WERI-Rb-1 (cell line): Measurements from ENCODE around the gene AGAP1.

Experiments
- DNase-seq: peaks from one replicate; pipeline ENCODE4 v3.0.0-alpha.2; 2020
- H3K27ac ChIP-seq: fragments of 250-450 bp; sonication (Bioruptor Pico); 2 replicates; pipeline ENCODE4 v1.5.1; 2020; ENCODE audit warnings: mild to moderate bottlenecking, moderate library complexity
- H3K27me3 ChIP-seq: fragments of 250-450 bp; sonication (Bioruptor Pico); 2 replicates; pipeline ENCODE4 v1.5.1; 2021; ENCODE audit warnings: mild to moderate bottlenecking, low read depth, moderate library complexity; ENCODE audit not compliant: insufficient read depth, severe bottlenecking
- H3K36me3 ChIP-seq: fragments of 250-450 bp; sonication (Bioruptor Pico); 2 replicates; pipeline ENCODE4 v1.5.1; 2020; ENCODE audit warnings: mild to moderate bottlenecking, moderate library complexity
- H3K4me3 ChIP-seq: 2 replicates; pipeline ENCODE4 v1.5.1; 2011; ENCODE audit warnings: low read depth, mild to moderate bottlenecking, control low read depth, low read length
- H3K9me3 ChIP-seq: fragments of 250-450 bp; sonication (Bioruptor Pico); 2 replicates; pipeline ENCODE4 v1.5.1; 2021; ENCODE audit warnings: mild to moderate bottlenecking, moderate library complexity; ENCODE audit not compliant: severe bottlenecking
- TF ChIP-seq, protein P1 (sequence below): IDR thresholded peaks from 2 replicates; pipeline ENCODE4 v1.5.1; 2011; ENCODE audit warnings: low read depth, mild to moderate bottlenecking, control low read depth, inconsistent platforms, low read length

AGAP1 gene

DNA sequence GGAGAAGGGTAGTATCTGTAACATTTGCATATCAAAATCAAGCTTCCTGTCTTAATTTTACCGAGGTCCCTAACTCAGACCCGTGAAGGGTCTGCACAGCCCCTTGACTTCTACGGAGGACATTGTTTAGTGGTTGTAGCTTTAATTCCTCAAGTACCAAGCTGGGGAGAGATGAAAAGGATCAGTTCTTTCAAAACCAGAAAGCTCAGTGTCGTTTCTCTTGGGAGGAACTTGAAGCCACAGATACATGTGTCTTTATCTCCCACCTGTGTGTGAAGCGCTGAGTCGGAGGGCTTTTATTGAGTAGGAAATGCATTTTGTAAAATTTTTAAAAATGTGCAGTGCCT is 410.7 kb downstream of the AGAP1 start:
- DNase-seq: no peak
- TF ChIP-seq, protein P1, sequence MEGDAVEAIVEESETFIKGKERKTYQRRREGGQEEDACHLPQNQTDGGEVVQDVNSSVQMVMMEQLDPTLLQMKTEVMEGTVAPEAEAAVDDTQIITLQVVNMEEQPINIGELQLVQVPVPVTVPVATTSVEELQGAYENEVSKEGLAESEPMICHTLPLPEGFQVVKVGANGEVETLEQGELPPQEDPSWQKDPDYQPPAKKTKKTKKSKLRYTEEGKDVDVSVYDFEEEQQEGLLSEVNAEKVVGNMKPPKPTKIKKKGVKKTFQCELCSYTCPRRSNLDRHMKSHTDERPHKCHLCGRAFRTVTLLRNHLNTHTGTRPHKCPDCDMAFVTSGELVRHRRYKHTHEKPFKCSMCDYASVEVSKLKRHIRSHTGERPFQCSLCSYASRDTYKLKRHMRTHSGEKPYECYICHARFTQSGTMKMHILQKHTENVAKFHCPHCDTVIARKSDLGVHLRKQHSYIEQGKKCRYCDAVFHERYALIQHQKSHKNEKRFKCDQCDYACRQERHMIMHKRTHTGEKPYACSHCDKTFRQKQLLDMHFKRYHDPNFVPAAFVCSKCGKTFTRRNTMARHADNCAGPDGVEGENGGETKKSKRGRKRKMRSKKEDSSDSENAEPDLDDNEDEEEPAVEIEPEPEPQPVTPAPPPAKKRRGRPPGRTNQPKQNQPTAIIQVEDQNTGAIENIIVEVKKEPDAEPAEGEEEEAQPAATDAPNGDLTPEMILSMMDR: no peak
- no peak overlapping the region for H3K4me3 ChIP-seq

DNA sequence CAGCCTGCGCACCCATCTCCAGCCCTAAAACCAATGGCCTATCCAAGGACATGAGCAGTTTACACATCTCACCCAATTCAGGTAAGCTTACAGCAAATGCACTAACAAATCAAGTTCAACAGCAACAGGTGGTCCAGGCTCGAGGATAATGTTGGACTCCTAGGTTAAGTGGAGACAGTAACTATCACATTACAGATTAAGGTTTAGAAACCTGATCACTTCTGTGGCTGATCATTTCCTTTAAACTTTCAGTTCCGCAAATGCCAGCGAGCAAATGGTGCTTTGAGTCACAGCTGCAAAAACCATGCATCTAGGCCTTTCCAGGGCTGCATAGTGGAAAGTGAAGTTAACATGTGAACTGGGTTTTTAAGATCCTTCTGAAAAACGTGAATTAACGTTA is 415.0 kb downstream of the AGAP1 start:
- peak; percentile 29 for DNase-seq
- Histone ChIP-seq H3K9me3 (no peaks in the 10 kb centered on the region), H3K27me3 (no peaks in the 10 kb centered on the region), H3K4me3 (no peak overlapping the region), H3K27ac (no peak overlapping the region), H3K36me3 (peaks cover 35% of the 10 kb centered on the region)
- TF ChIP-seq, protein P1: no peak

More for the DNA sequence above, 410.7 kb downstream of the AGAP1 start:
- H3K36me3 ChIP-seq: peaks cover 20% of the 10 kb centered on the region
- no peaks in the 10 kb centered on the region for H3K27me3 ChIP-seq
- H3K9me3 ChIP-seq: no peaks in the 10 kb centered on the region
- no peak overlapping the region for H3K27ac ChIP-seq

DNA sequence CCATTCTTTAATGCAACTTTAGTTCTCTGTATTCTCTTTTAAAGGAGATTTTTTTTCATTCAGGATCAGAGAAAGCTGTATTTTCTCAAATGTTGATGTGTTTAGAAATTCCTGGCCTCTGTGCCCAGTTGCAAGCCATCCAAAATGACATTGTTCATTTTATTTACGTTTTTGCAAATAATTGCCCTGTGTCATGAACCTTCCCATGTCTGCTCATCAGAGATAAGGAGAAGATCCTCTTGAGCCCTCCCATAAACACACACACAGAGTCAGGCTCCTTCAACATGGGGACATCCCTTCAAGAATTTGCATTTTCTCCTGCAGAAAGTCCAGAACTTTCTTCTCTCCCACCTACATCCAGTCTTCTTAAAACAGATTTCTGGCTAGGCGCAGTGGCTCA is 415.5 kb downstream of the AGAP1 start:
- no peak for DNase-seq
- TF ChIP-seq, protein P1: no peak
- no peak overlapping the region for H3K4me3 ChIP-seq
- H3K9me3 ChIP-seq: no peaks in the 10 kb centered on the region
- no peak overlapping the region for H3K27ac ChIP-seq
- no peaks in the 10 kb centered on the region for H3K27me3 ChIP-seq
- H3K36me3 ChIP-seq: peaks cover 39% of the 10 kb centered on the region

DNA sequence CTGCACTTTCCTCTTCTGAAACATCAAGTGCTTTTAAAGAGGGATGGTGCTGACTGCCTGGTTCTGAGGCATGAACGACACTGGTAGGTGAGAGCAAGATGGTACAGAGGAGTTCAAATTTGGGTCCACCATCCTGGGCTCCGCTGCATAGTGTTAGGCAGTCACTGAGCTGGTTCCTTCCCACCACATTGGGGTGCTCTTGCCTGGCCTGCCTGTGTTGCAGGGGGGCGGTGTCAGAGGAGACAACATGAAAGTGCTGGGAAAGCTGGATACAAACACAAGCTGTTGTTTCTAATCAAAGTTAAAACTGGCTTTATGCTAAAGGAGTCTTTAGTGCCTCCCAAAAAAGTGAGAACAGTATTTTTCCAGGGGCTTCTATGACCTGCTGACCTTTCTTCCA is 416.2 kb downstream of the AGAP1 start:
- Histone ChIP-seq H3K9me3 (no peaks in the 10 kb centered on the region), H3K36me3 (peaks cover 46% of the 10 kb centered on the region), H3K27ac (no peak overlapping the region), H3K27me3 (no peaks in the 10 kb centered on the region), H3K4me3 (no peak overlapping the region)
- no peak for DNase-seq
- TF ChIP-seq, protein P1: no peak

DNA sequence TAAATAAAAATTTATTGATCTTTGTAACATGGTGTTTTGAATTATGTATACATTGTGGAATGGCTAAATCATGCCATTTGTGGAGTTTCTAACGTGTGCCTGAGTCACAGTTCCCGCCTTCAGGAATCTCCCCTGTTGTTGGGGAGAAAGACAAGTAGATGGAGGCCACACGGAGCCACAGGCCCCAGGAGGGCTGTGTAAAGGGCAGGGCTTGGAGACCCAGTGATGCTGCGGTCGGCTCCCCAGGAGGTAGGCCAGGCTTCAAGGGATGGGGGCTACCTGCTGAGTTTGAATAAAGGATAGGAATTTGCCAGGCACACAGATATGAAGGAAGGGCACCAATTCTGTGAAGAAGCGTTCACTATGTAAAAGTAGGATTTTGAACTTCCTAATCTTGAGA is 417.3 kb downstream of the AGAP1 start:
- H3K36me3 ChIP-seq: peaks cover 51% of the 10 kb centered on the region
- H3K9me3 ChIP-seq: no peaks in the 10 kb centered on the region
- no peak overlapping the region for H3K27ac ChIP-seq
- TF ChIP-seq, protein P1: no peak
- no peaks in the 10 kb centered on the region for H3K27me3 ChIP-seq
- DNase-seq: no peak
- no peak overlapping the region for H3K4me3 ChIP-seq

DNA sequence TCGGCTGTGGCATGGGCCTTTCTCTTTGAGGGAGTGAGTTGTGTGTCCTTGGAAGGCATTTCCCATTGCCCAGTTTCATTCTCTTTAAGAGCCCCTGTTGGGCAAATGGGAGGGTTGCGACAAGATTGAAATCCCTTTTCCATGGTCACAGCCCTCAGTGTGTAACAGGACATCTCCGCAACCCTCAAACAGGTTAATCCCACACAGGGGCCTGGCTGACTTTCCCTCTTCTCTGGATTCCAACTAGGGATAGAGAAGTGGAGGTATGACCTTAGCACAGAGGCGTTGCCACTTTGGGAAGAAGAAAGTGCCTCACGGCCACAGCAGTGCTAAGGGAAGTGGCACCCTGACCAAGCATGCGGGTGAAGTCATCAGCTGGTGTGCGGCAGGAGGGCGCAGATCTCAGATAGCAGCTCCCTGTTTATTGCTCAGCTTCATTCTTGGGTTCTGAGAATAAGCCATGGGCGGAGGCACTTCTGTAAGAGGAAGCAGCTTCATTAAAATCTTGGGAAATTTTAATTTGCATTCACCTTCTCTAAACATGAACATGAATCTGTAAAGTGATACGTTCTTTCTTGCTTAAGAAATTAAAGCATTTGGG is 417.9 kb downstream of the AGAP1 start:
- no peaks in the 10 kb centered on the region for H3K9me3 ChIP-seq
- no peak for DNase-seq
- TF ChIP-seq, protein P1: no peak

More for the DNA sequence above, 417.9 kb downstream of the AGAP1 start:
- Histone ChIP-seq H3K4me3 (no peak overlapping the region), H3K36me3 (peaks cover 52% of the 10 kb centered on the region), H3K27me3 (no peaks in the 10 kb centered on the region), H3K27ac (no peak overlapping the region)
